Spleen (tissue), 11 donors: ENCODE measurements around the gene SLC33A1. TPM values are rescaled to one million over a fixed set of nuclear protein-coding genes. Genes with fewer than 3 reads are reported as not detected.
"Not testable (repeated sequence)": the region's sequence is repeated elsewhere in the genome, so short reads cannot be mapped to it uniquely, and the experiment has no call there.

Source experiments
- DNase-seq: peaks from one replicate; pipeline ENCODE4 v3.0.0-alpha.2; 2020
- H3K27ac ChIP-seq, 8 donors: fragments of 200-600 bp; sonication (generic) in 7 of 8; 1 replicate in 4 of 8; 2 replicates in 4 of 8; pipeline versions ENCODE4 v1.5.0 to v1.8.0; 2016 to 2021; ENCODE audit warnings: inconsistent platforms in 4 of 8, mild to moderate bottlenecking in 4 of 8, moderate library complexity in 1 of 8
- H3K27me3 ChIP-seq, 7 donors: fragments of 200-600 bp; sonication (generic) in 6 of 7; replicated peaks in 1 of 7; 1 replicate in 4 of 7; 2 replicates in 3 of 7; pipeline versions ENCODE4 v1.5.0 to v1.8.0; 2016 to 2021; ENCODE audit warnings: inconsistent platforms in 3 of 7, mild to moderate bottlenecking in 1 of 7
- H3K36me3 ChIP-seq, 6 donors: fragments of 200-600 bp; sonication (generic) in 5 of 6; 1 replicate in 4 of 6; 2 replicates in 2 of 6; pipeline versions ENCODE4 v1.5.0 to v1.8.0; 2016 to 2021; ENCODE audit warnings: inconsistent platforms in 2 of 6
- H3K4me1 ChIP-seq, 6 donors: fragments of 200-600 bp; sonication (generic) in 5 of 6; 1 replicate in 3 of 6; 2 replicates in 3 of 6; pipeline versions ENCODE4 v1.5.0 to v1.8.0; 2016 to 2021; ENCODE audit warnings: inconsistent platforms in 3 of 6
- H3K4me3 ChIP-seq, 8 donors: fragments of 200-600 bp; sonication (generic) in 7 of 8; 1 replicate in 4 of 8; 2 replicates in 4 of 8; pipeline versions ENCODE4 v1.5.0 to v1.8.0; 2016 to 2021; ENCODE audit warnings: inconsistent platforms in 4 of 8, mild to moderate bottlenecking in 4 of 8, moderate library complexity in 2 of 8
- H3K9me3 ChIP-seq, 8 donors: fragments of 200-600 bp; sonication (generic) in 7 of 8; 1 replicate in 4 of 8; 2 replicates in 4 of 8; pipeline versions ENCODE4 v1.5.0 to v1.8.0; 2016 to 2021; ENCODE audit warnings: inconsistent platforms in 4 of 8
- CTCF ChIP-seq, 11 experiments: fragments of 200-600 bp in 7 of 11; fragments of 450-650 bp in 4 of 11; sonication (generic) in 4 of 11; IDR thresholded peaks in 8 of 11; conservative IDR thresholded peaks in 3 of 11; 1 replicate in 7 of 11; 2 replicates in 4 of 11; pipeline versions ENCODE4 v1.4.0 to v1.8.0; 2016 to 2021; ENCODE audit warnings: antibody characterized with exemption in 11 of 11, inconsistent platforms in 4 of 11, mild to moderate bottlenecking in 1 of 11
- POLR2A ChIP-seq, 3 donors: fragments of 450-650 bp; IDR thresholded peaks; one replicate each; pipeline ENCODE4 v1.5.1; 2017; ENCODE audit warnings: antibody characterized with exemption in 3 of 3, mild to moderate bottlenecking in 1 of 3
- POLR2AphosphoS5 ChIP-seq, 3 donors: sonication (generic); formaldehyde crosslinking; IDR thresholded peaks; one replicate each; pipeline ENCODE4 v1.5.1; 2017; ENCODE audit warnings: antibody characterized with exemption in 3 of 3
- WGBS, 5 donors: extraction: QIAGEN DNeasy Blood & Tissue Kit in 3 of 5; methylation state at CpG; one replicate each; pipeline versions ENCODE4 v1.1.5 to v1.1.7; 2013 to 2018; 5-methylcytosine and 5-hydroxymethylcytosine counted together
- intact Hi-C: fragments of 100-400 bp; cut with DNase I; formaldehyde crosslinking; loops from one replicate; pipeline ENCODE4 v1.15.0; 2023; ENCODE audit warnings: low total_unique reads
- polyA plus RNA-seq, 3 donors: library from polyadenylated mRNA; stranded (reverse); fragments of 200-250 nt; gene quantifications; one replicate each; pipeline ENCODE4 v1.2.1, GENCODE V29; 2013
- total RNA-seq, 7 donors: library from RNA; depleted of rRNA in 3 of 7; stranded (reverse); fragments of >200 nt in 3 of 7; fragmentation: NEBNext Ultra II Directional in 4 of 7; extraction: Animal tissue kit (Norgen Biotek cat#: 25700) in 4 of 7; gene quantifications; one replicate each; pipeline versions ENCODE4 v1.1.0 to v1.2.1, GENCODE V29; 2016 to 2021
- donor health status: healthy with polysubstance abuse.
- donor health status: DM: no; HTN: no; CAD: no; lungs with moderate emphysema.
- donor health status: DM: no; HTN: no; CAD: no.
- donor health status: Bipolar disorder and iron deficiency.
- donor health status: healthy.
- donor health status: DM: no; HTN: no; CAD: no.
- donor health status: DM: yes; HTN: yes; CAD: no.

Gene SLC33A1
- total and polyA plus RNA-seq, 10 donors = 5.0 to 37.4 (median 25.5) TPM

GRCh38 chr3:155890671-155891190 lies 36.5 kb upstream of the SLC33A1 start:
- no peak for TF ChIP-seq CTCF (IDR thresholded peaks at IDR 0.05 in 8 of 11, conservative IDR thresholded peaks at IDR 0.05 in 3 of 11)
- no peak for TF ChIP-seq POLR2AphosphoS5 (IDR thresholded peaks at IDR 0.05)
- TF ChIP-seq POLR2A (IDR thresholded peaks at IDR 0.05) = no peak
- no peak for DNase-seq
- peaks cover 3 to 36% (median 21%) of the 10 kb centered on the region in 6 donors for H3K4me1 ChIP-seq
- no peaks in the 10 kb centered on the region for H3K9me3 ChIP-seq
- 13 to 38% (median 21%) methylated on average over 2 of the region's 2 CpGs for WGBS, 5 donors
- peaks cover 0 to 28% (median 7%) of the 10 kb centered on the region in 6 donors for H3K36me3 ChIP-seq
- no peaks in the 10 kb centered on the region for H3K27me3 ChIP-seq
- no peak overlapping the region for H3K4me3 ChIP-seq
- intact Hi-C loops = no loop called here
- peak overlapping the region in 3 of 8 donors; percentile 8 to 19 (median 15) for H3K27ac ChIP-seq

GRCh38 chr3:155889952-155890351 lies 35.7 kb upstream of the SLC33A1 start:
- intact Hi-C loops = no loop called here
- 53 to 82% (median 63%) methylated on average over 1 of the region's 1 CpG for WGBS, 5 donors

GRCh38 chr3:155889212-155889611 lies 35.0 kb upstream of the SLC33A1 start:
- TF ChIP-seq CTCF (IDR thresholded peaks at IDR 0.05 in 8 of 11, conservative IDR thresholded peaks at IDR 0.05 in 3 of 11) (no peak), POLR2A (IDR thresholded peaks at IDR 0.05) (no peak), POLR2AphosphoS5 (IDR thresholded peaks at IDR 0.05) (no peak)
- Histone ChIP-seq H3K36me3 (peaks cover 0 to 12% (median 3%) of the 10 kb centered on the region in 6 donors), H3K27ac (no peak overlapping the region), H3K27me3 (no peaks in the 10 kb centered on the region), H3K9me3 (no peaks in the 10 kb centered on the region), H3K4me3 (no peak overlapping the region), H3K4me1 (peaks cover 3 to 36% (median 22%) of the 10 kb centered on the region in 6 donors)
- intact Hi-C loops = no loop called here
- DNase-seq = no peak
- WGBS, 5 donors = 76 to 100% (median 96%) methylated on average over 5 of the region's 5 CpGs

More at GRCh38 chr3:155889952-155890351, 35.7 kb upstream of the SLC33A1 start:
- no peak overlapping the region for H3K4me3 ChIP-seq
- peaks cover 0 to 20% (median 7%) of the 10 kb centered on the region in 6 donors for H3K36me3 ChIP-seq
- TF ChIP-seq POLR2A (IDR thresholded peaks at IDR 0.05) (no peak), CTCF (IDR thresholded peaks at IDR 0.05 in 8 of 11, conservative IDR thresholded peaks at IDR 0.05 in 3 of 11) (no peak), POLR2AphosphoS5 (IDR thresholded peaks at IDR 0.05) (no peak)
- no peaks in the 10 kb centered on the region for H3K27me3 ChIP-seq
- DNase-seq = no peak
- peaks cover 3 to 36% (median 21%) of the 10 kb centered on the region in 6 donors for H3K4me1 ChIP-seq
- no peaks in the 10 kb centered on the region for H3K9me3 ChIP-seq
- peak overlapping the region in 2 of 8 donors; percentile 8 to 15 for H3K27ac ChIP-seq

DNA sequence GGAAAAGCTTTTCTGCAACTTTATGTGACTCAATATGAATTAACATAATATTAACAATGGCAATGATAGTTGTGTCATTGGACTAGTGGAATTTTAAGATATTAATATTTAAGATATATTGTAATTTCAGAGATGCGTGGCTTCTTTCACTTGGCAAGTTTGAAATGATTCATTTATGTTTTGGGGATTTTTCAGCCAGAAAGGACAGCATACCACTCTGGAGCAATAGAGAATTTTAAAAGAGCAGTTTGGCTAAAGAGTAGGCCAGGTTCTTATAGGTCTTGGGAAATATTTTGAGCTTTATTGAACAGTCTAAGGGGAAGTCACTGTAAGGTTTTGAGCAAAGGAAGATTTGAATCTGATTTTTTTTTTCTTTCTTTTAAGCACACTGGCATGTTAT lies 32.7 kb upstream of the SLC33A1 start:
- Histone ChIP-seq H3K27ac (no peak overlapping the region), H3K27me3 (no peaks in the 10 kb centered on the region), H3K9me3 (no peaks in the 10 kb centered on the region), H3K4me1 (peaks cover 3 to 44% (median 29%) of the 10 kb centered on the region in 6 donors), H3K4me3 (no peak overlapping the region), H3K36me3 (no peaks in the 10 kb centered on the region)
- 77 to 91% (median 85%) methylated on average over 1 of the region's 1 CpG for WGBS, 5 donors
- intact Hi-C loops = no loop called here
- TF ChIP-seq CTCF (IDR thresholded peaks at IDR 0.05 in 8 of 11, conservative IDR thresholded peaks at IDR 0.05 in 3 of 11) = no peak
- no peak for DNase-seq

DNA sequence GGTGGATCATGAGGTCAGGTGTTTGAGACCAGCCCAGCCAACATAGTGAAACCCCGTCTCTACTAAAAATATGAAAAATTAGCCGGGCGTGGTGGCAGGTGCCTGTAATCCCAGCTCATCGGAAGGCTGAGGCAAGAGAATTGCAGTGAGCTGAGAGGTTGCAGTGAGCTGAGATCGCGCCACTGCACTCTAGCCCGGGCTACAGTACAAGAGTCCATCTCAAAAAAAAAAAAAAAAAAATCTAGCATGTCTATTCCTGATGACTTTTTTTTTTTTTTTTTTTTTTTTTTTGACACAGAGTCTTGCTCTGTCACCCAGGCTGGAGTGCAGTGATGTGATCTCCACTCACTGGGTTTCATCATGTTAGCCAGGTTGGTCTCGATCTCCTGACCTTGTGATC lies 32.1 kb upstream of the SLC33A1 start:
- H3K36me3 ChIP-seq, DNase-seq, intact Hi-C loops, H3K4me3 ChIP-seq, H3K27me3 ChIP-seq, H3K9me3 ChIP-seq, H3K27ac ChIP-seq: not testable (repeated sequence)
- peaks cover 3 to 50% (median 33%) of the 10 kb centered on the region in 6 donors for H3K4me1 ChIP-seq
- WGBS, 5 donors = 92 to 96% (median 95%) methylated on average over 8 of the region's 8 CpGs
